Measurements from ENCODE around the gene EVI5. TPM values are rescaled to one million over a fixed set of nuclear protein-coding genes. Genes with fewer than 3 reads are reported as not detected.

The EVI5 gene
- 10 to 100 TPM; 33.0 to 37.7 TPM for total RNA-seq
- long read RNA-seq, partial matches to known transcripts = 9 of 25 reads
- long read RNA-seq, other reads (novel, unspliced or antisense) = 16 of 25 reads

GRCh38 chr1:92784639-92785500 lies at the start of gene EVI5:
TSS of gene EVI5 (minus strand) at chr1:92785108. CDS start at chr1:92736546, 48,562 bp downstream.
- intact Hi-C loops (cut with DNase I, micrococcal nuclease) = no loop called here
- DNase-seq = peak; percentile 95 to 97
- ATAC-seq = peak; percentile 92

GRCh38 chr1:92834617-92835016 lies 49.7 kb upstream of the EVI5 start:
- ATAC-seq = no peak
- intact Hi-C loops (cut with DNase I, micrococcal nuclease) = no loop called here

GRCh38 chr1:92833840-92834239 lies 48.9 kb upstream of the EVI5 start:
- no peak for DNase-seq
- no peak for ATAC-seq
- intact Hi-C loops (cut with DNase I, micrococcal nuclease) = no loop called here

More at GRCh38 chr1:92834617-92835016, 49.7 kb upstream of the EVI5 start:
- no peak for DNase-seq

GRCh38 chr1:92832537-92833114 lies 47.7 kb upstream of the EVI5 start:
- DNase-seq (no peak), ATAC-seq (peak; percentile 22)
- intact Hi-C loops (cut with DNase I, micrococcal nuclease) = no loop called here

GRCh38 chr1:92831762-92832536 lies 47.0 kb upstream of the EVI5 start, which contains the start of gene RPL5:
TSS of gene RPL5 (plus strand) at chr1:92832040. CDS start at chr1:92832115, 75 bp downstream.
- ATAC-seq (peak; percentile 94), DNase-seq (peak; percentile 97 to 99)
- intact Hi-C loops (cut with DNase I, micrococcal nuclease) = no loop called here

- ATAC-seq (no peak), DNase-seq (no peak)
- intact Hi-C loops (cut with DNase I, micrococcal nuclease) = no loop called here
Observed at GRCh38 chr1:92831368-92831761, 46.5 kb upstream of the EVI5 start.

GRCh38 chr1:92826792-92827191 lies 41.9 kb upstream of the EVI5 start:
- intact Hi-C loops (cut with DNase I, micrococcal nuclease) = no loop called here
- DNase-seq = no peak
- ATAC-seq = no peak

GRCh38 chr1:92822879-92823278 lies 38.0 kb upstream of the EVI5 start:
- DNase-seq (no peak), ATAC-seq (no peak)
- intact Hi-C loops (cut with DNase I, micrococcal nuclease) = no loop called here

- ATAC-seq = no peak
- DNase-seq = no peak
- intact Hi-C loops (cut with DNase I, micrococcal nuclease) = no loop called here
Observed at GRCh38 chr1:92820551-92820950, 35.6 kb upstream of the EVI5 start.

- DNase-seq (no peak), ATAC-seq (no peak)
- intact Hi-C loops (cut with DNase I, micrococcal nuclease) = no loop called here
Observed at GRCh38 chr1:92820024-92820423, 35.1 kb upstream of the EVI5 start.

GRCh38 chr1:92817986-92818764 lies 33.3 kb upstream of the EVI5 start:
- intact Hi-C loops (cut with DNase I, micrococcal nuclease) = loop anchor here in 1 of 2 donors (5.0 kb wide), 1 partner anchor 66 kb away; no protein-coding TSS in a partner anchor
- DNase-seq (no peak), ATAC-seq (peak; percentile 49)

- DNase-seq (peak in 1 of 2 donors; percentile 49), ATAC-seq (peak; percentile 93)
- intact Hi-C loops (cut with DNase I, micrococcal nuclease) = loop anchor here in 1 of 2 donors (5.0 kb wide), 1 partner anchor 65 kb away; no protein-coding TSS in a partner anchor
Observed at GRCh38 chr1:92817137-92817697, 32.3 kb upstream of the EVI5 start.

- intact Hi-C loops (cut with DNase I, micrococcal nuclease) = loop anchor here in 1 of 2 donors (5.0 kb wide), 1 partner anchor 64 kb away; no protein-coding TSS in a partner anchor
- DNase-seq (no peak), ATAC-seq (peak; percentile 12)
Observed at GRCh38 chr1:92816732-92817131, 31.8 kb upstream of the EVI5 start.

- ATAC-seq (no peak), DNase-seq (no peak)
- intact Hi-C loops (cut with DNase I, micrococcal nuclease) = no loop called here
Observed at GRCh38 chr1:92808381-92808780, 23.5 kb upstream of the EVI5 start.

- DNase-seq = no peak
- intact Hi-C loops (cut with DNase I, micrococcal nuclease) = no loop called here
- ATAC-seq = no peak
Observed at GRCh38 chr1:92805216-92805615, 20.3 kb upstream of the EVI5 start.

GRCh38 chr1:92804721-92805201 lies 19.9 kb upstream of the EVI5 start:
- ATAC-seq (peak; percentile 99), DNase-seq (peak; percentile 70 to 84)
- intact Hi-C loops (cut with DNase I, micrococcal nuclease) = no loop called here

GRCh38 chr1:92803140-92803887 lies 18.4 kb upstream of the EVI5 start:
- DNase-seq (no peak), ATAC-seq (no peak)
- intact Hi-C loops (cut with DNase I, micrococcal nuclease) = no loop called here
